Measurements from ENCODE around the gene KRT75. TPM values are rescaled to one million over a fixed set of nuclear protein-coding genes. Genes with fewer than 3 reads are reported as not detected.

KRT75 gene
- total and polyA plus RNA-seq, 5 donors from 2014 or later = not detected

- Histone ChIP-seq H3K36me3 (ENCODE audit: control insufficient read depth, insufficient read depth, low read length) (no peaks in the 10 kb centered on the region), H3K27ac (ENCODE audit: insufficient read depth, low read length, poor library complexity, severe bottlenecking) (no peak overlapping the region), H3K4me1 (ENCODE audit: control insufficient read depth, insufficient read depth, low read length, poor library complexity, severe bottlenecking) (no peaks in the 10 kb centered on the region), H3K9me3 (ENCODE audit: control insufficient read depth in 2 of 2, low read length in 2 of 2) (no peaks in the 10 kb centered on the region), H3K4me3 (ENCODE audit: low read depth, low read length) (no peak overlapping the region), H3K27me3 (ENCODE audit: control insufficient read depth, insufficient read depth, low read length) (no peaks in the 10 kb centered on the region)
- H3K4me1 Mint-ChIP-seq = no peaks in the 10 kb centered on the region
- H3K9me3 Mint-ChIP-seq = peaks cover 0 to 2% (median 0%) of the 10 kb centered on the region in 7 donors
- DNase-seq = no peak
- H3K27me3 Mint-ChIP-seq = peaks cover 6% of the 10 kb centered on the region
- no peak overlapping the region for H3K4me3 Mint-ChIP-seq
- ATAC-seq (ENCODE audit: low read depth in 2 of 2) = no peak
- H3K36me3 Mint-ChIP-seq = no peaks in the 10 kb centered on the region
- no peak overlapping the region for H3K27ac Mint-ChIP-seq
Observed at GRCh38 chr12:52402873-52403540, 31.2 kb downstream of the KRT75 start.

- Histone ChIP-seq H3K4me1 (ENCODE audit: control insufficient read depth, insufficient read depth, low read length, poor library complexity, severe bottlenecking) (no peaks in the 10 kb centered on the region), H3K27ac (ENCODE audit: insufficient read depth, low read length, poor library complexity, severe bottlenecking) (no peak overlapping the region), H3K36me3 (ENCODE audit: control insufficient read depth, insufficient read depth, low read length) (no peaks in the 10 kb centered on the region), H3K27me3 (ENCODE audit: control insufficient read depth, insufficient read depth, low read length) (no peaks in the 10 kb centered on the region), H3K4me3 (ENCODE audit: low read depth, low read length) (no peak overlapping the region), H3K9me3 (ENCODE audit: control insufficient read depth in 2 of 2, low read length in 2 of 2) (no peaks in the 10 kb centered on the region)
- no peak overlapping the region for H3K4me3 Mint-ChIP-seq
- no peaks in the 10 kb centered on the region for H3K36me3 Mint-ChIP-seq
- peaks cover 6% of the 10 kb centered on the region for H3K27me3 Mint-ChIP-seq
- peaks cover 0 to 2% (median 0%) of the 10 kb centered on the region in 7 donors for H3K9me3 Mint-ChIP-seq
- no peak for DNase-seq
- no peak overlapping the region for H3K27ac Mint-ChIP-seq
- H3K4me1 Mint-ChIP-seq = no peaks in the 10 kb centered on the region
- no peak for ATAC-seq (ENCODE audit: low read depth in 2 of 2)
Observed at GRCh38 chr12:52402377-52402776, 31.8 kb downstream of the KRT75 start.

GRCh38 chr12:52401926-52402325, 32.2 kb downstream of the KRT75 start:
- DNase-seq = no peak
- Histone ChIP-seq H3K4me1 (ENCODE audit: control insufficient read depth, insufficient read depth, low read length, poor library complexity, severe bottlenecking) (no peaks in the 10 kb centered on the region), H3K27me3 (ENCODE audit: control insufficient read depth, insufficient read depth, low read length) (no peaks in the 10 kb centered on the region), H3K27ac (ENCODE audit: insufficient read depth, low read length, poor library complexity, severe bottlenecking) (no peak overlapping the region), H3K4me3 (ENCODE audit: low read depth, low read length) (no peak overlapping the region), H3K9me3 (ENCODE audit: control insufficient read depth in 2 of 2, low read length in 2 of 2) (no peaks in the 10 kb centered on the region), H3K36me3 (ENCODE audit: control insufficient read depth, insufficient read depth, low read length) (no peaks in the 10 kb centered on the region)
- Mint-ChIP-seq H3K27ac (no peak overlapping the region), H3K4me3 (no peak overlapping the region), H3K9me3 (peaks cover 0 to 2% (median 0%) of the 10 kb centered on the region in 7 donors), H3K36me3 (no peaks in the 10 kb centered on the region), H3K27me3 (peaks cover 6% of the 10 kb centered on the region), H3K4me1 (no peaks in the 10 kb centered on the region)
- ATAC-seq (ENCODE audit: low read depth in 2 of 2) = no peak

DNA sequence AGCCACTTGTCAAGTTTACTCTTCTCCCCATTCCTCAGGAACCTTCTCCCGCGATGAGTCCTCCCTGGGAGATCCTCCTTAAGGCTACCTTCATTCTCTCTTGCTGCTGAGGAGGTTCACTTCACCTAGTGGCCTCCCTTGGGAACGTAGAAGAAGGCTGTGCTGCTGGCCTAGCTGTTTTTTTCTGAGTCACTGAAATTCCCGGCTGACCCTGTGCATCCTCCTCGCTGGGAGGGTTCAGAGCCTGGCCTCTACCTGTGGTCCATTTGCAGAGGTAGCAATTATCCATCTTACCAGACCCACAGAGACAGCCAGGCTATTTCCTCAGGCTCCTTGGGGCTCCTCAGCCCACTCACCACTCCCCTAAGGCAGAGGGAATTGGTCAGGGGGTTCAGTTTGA, 32.6 kb downstream of the KRT75 start:
- Mint-ChIP-seq H3K4me3 (no peak overlapping the region), H3K9me3 (peaks cover 0 to 2% (median 0%) of the 10 kb centered on the region in 7 donors), H3K27me3 (peaks cover 6% of the 10 kb centered on the region), H3K4me1 (no peaks in the 10 kb centered on the region), H3K36me3 (no peaks in the 10 kb centered on the region), H3K27ac (no peak overlapping the region)
- Histone ChIP-seq H3K4me3 (ENCODE audit: low read depth, low read length) (no peak overlapping the region), H3K4me1 (ENCODE audit: control insufficient read depth, insufficient read depth, low read length, poor library complexity, severe bottlenecking) (no peaks in the 10 kb centered on the region), H3K36me3 (ENCODE audit: control insufficient read depth, insufficient read depth, low read length) (no peaks in the 10 kb centered on the region), H3K27me3 (ENCODE audit: control insufficient read depth, insufficient read depth, low read length) (no peaks in the 10 kb centered on the region), H3K9me3 (ENCODE audit: control insufficient read depth in 2 of 2, low read length in 2 of 2) (no peaks in the 10 kb centered on the region), H3K27ac (ENCODE audit: insufficient read depth, low read length, poor library complexity, severe bottlenecking) (no peak overlapping the region)
- ATAC-seq (ENCODE audit: low read depth in 2 of 2) = no peak
- no peak for DNase-seq

GRCh38 chr12:52400906-52401305, 33.3 kb downstream of the KRT75 start:
- no peaks in the 10 kb centered on the region for H3K4me1 Mint-ChIP-seq
- DNase-seq = no peak
- H3K27me3 Mint-ChIP-seq = peaks cover 6% of the 10 kb centered on the region
- no peaks in the 10 kb centered on the region for H3K9me3 ChIP-seq (ENCODE audit: control insufficient read depth in 2 of 2, low read length in 2 of 2)
- ATAC-seq (ENCODE audit: low read depth in 2 of 2) = no peak
- H3K27me3 ChIP-seq (ENCODE audit: control insufficient read depth, insufficient read depth, low read length) = no peaks in the 10 kb centered on the region
- peaks cover 0 to 2% (median 0%) of the 10 kb centered on the region in 7 donors for H3K9me3 Mint-ChIP-seq
- no peaks in the 10 kb centered on the region for H3K36me3 Mint-ChIP-seq
- no peaks in the 10 kb centered on the region for H3K4me1 ChIP-seq (ENCODE audit: control insufficient read depth, insufficient read depth, low read length, poor library complexity, severe bottlenecking)
- no peak overlapping the region for H3K4me3 Mint-ChIP-seq
- no peak overlapping the region for H3K27ac ChIP-seq (ENCODE audit: insufficient read depth, low read length, poor library complexity, severe bottlenecking)
- no peak overlapping the region for H3K27ac Mint-ChIP-seq
- H3K4me3 ChIP-seq (ENCODE audit: low read depth, low read length) = no peak overlapping the region
- no peaks in the 10 kb centered on the region for H3K36me3 ChIP-seq (ENCODE audit: control insufficient read depth, insufficient read depth, low read length)

GRCh38 chr12:52399756-52400155, 34.4 kb downstream of the KRT75 start:
- Mint-ChIP-seq H3K4me1 (no peaks in the 10 kb centered on the region), H3K36me3 (no peaks in the 10 kb centered on the region), H3K27ac (no peak overlapping the region), H3K4me3 (no peak overlapping the region), H3K9me3 (peaks cover 0 to 2% (median 0%) of the 10 kb centered on the region in 7 donors), H3K27me3 (peaks cover 6% of the 10 kb centered on the region)
- DNase-seq (no peak), ATAC-seq (ENCODE audit: low read depth in 2 of 2) (no peak)
- Histone ChIP-seq H3K27ac (ENCODE audit: insufficient read depth, low read length, poor library complexity, severe bottlenecking) (no peak overlapping the region), H3K4me1 (ENCODE audit: control insufficient read depth, insufficient read depth, low read length, poor library complexity, severe bottlenecking) (no peaks in the 10 kb centered on the region), H3K36me3 (ENCODE audit: control insufficient read depth, insufficient read depth, low read length) (no peaks in the 10 kb centered on the region), H3K9me3 (ENCODE audit: control insufficient read depth in 2 of 2, low read length in 2 of 2) (no peaks in the 10 kb centered on the region), H3K4me3 (ENCODE audit: low read depth, low read length) (no peak overlapping the region), H3K27me3 (ENCODE audit: control insufficient read depth, insufficient read depth, low read length) (no peaks in the 10 kb centered on the region)

GRCh38 chr12:52398176-52398575, 36.0 kb downstream of the KRT75 start:
- peaks cover 8% of the 10 kb centered on the region for H3K27me3 Mint-ChIP-seq
- Histone ChIP-seq H3K9me3 (ENCODE audit: control insufficient read depth in 2 of 2, low read length in 2 of 2) (no peaks in the 10 kb centered on the region), H3K36me3 (ENCODE audit: control insufficient read depth, insufficient read depth, low read length) (no peaks in the 10 kb centered on the region), H3K4me1 (ENCODE audit: control insufficient read depth, insufficient read depth, low read length, poor library complexity, severe bottlenecking) (no peaks in the 10 kb centered on the region), H3K27me3 (ENCODE audit: control insufficient read depth, insufficient read depth, low read length) (no peaks in the 10 kb centered on the region), H3K27ac (ENCODE audit: insufficient read depth, low read length, poor library complexity, severe bottlenecking) (no peak overlapping the region), H3K4me3 (ENCODE audit: low read depth, low read length) (no peak overlapping the region)
- ATAC-seq (ENCODE audit: low read depth in 2 of 2) (no peak), DNase-seq (no peak)
- no peaks in the 10 kb centered on the region for H3K36me3 Mint-ChIP-seq
- no peaks in the 10 kb centered on the region for H3K4me1 Mint-ChIP-seq
- H3K9me3 Mint-ChIP-seq = peaks cover 0 to 2% (median 0%) of the 10 kb centered on the region in 7 donors
- H3K4me3 Mint-ChIP-seq = no peak overlapping the region
- no peak overlapping the region for H3K27ac Mint-ChIP-seq

- H3K27me3 ChIP-seq (ENCODE audit: control insufficient read depth, insufficient read depth, low read length) = no peaks in the 10 kb centered on the region
- no peaks in the 10 kb centered on the region for H3K36me3 Mint-ChIP-seq
- no peak overlapping the region for H3K27ac ChIP-seq (ENCODE audit: insufficient read depth, low read length, poor library complexity, severe bottlenecking)
- H3K27ac Mint-ChIP-seq = no peak overlapping the region
- no peaks in the 10 kb centered on the region for H3K4me1 Mint-ChIP-seq
- ATAC-seq (ENCODE audit: low read depth in 2 of 2) (no peak), DNase-seq (no peak)
- H3K27me3 Mint-ChIP-seq = peaks cover 11% of the 10 kb centered on the region
- H3K4me3 ChIP-seq (ENCODE audit: low read depth, low read length) = no peak overlapping the region
- H3K4me1 ChIP-seq (ENCODE audit: control insufficient read depth, insufficient read depth, low read length, poor library complexity, severe bottlenecking) = no peaks in the 10 kb centered on the region
- H3K9me3 ChIP-seq (ENCODE audit: control insufficient read depth in 2 of 2, low read length in 2 of 2) = no peaks in the 10 kb centered on the region
- no peak overlapping the region for H3K4me3 Mint-ChIP-seq
- peaks cover 0 to 1% (median 0%) of the 10 kb centered on the region in 7 donors for H3K9me3 Mint-ChIP-seq
- H3K36me3 ChIP-seq (ENCODE audit: control insufficient read depth, insufficient read depth, low read length) = no peaks in the 10 kb centered on the region
Observed at GRCh38 chr12:52396656-52397055, 37.5 kb downstream of the KRT75 start.

Data from CD4-positive, CD25-positive, alpha-beta regulatory T cell (primary cell).